ENCODE data around the gene RAET1E.
"Not testable (repeated sequence)": the region's sequence is repeated elsewhere in the genome, so short reads cannot be mapped to it uniquely, and the experiment has no call there.

GRCh38 chr6:149945276-149945675, 47.4 kb upstream of the RAET1E start:
- TF ChIP-seq, protein P1, sequence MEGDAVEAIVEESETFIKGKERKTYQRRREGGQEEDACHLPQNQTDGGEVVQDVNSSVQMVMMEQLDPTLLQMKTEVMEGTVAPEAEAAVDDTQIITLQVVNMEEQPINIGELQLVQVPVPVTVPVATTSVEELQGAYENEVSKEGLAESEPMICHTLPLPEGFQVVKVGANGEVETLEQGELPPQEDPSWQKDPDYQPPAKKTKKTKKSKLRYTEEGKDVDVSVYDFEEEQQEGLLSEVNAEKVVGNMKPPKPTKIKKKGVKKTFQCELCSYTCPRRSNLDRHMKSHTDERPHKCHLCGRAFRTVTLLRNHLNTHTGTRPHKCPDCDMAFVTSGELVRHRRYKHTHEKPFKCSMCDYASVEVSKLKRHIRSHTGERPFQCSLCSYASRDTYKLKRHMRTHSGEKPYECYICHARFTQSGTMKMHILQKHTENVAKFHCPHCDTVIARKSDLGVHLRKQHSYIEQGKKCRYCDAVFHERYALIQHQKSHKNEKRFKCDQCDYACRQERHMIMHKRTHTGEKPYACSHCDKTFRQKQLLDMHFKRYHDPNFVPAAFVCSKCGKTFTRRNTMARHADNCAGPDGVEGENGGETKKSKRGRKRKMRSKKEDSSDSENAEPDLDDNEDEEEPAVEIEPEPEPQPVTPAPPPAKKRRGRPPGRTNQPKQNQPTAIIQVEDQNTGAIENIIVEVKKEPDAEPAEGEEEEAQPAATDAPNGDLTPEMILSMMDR (conservative IDR thresholded peaks at IDR 0.05; ENCODE audit: low read depth in 2 of 2): not testable (repeated sequence)
- not testable (repeated sequence) for TF ChIP-seq EZH2 (IDR thresholded peaks at IDR 0.05; ENCODE audit: low read depth, unreplicated experiment)
